ENCODE results near the gene LMCD1. TPM values are rescaled to one million over a fixed set of nuclear protein-coding genes. Genes with fewer than 3 reads are reported as not detected.
A peak's percentile ranks its signal among the peaks of the same experiment; 100 is the strongest.

LMCD1 gene
- total RNA-seq, 1 experiment from 2014 or later: 46.0 TPM

DNA sequence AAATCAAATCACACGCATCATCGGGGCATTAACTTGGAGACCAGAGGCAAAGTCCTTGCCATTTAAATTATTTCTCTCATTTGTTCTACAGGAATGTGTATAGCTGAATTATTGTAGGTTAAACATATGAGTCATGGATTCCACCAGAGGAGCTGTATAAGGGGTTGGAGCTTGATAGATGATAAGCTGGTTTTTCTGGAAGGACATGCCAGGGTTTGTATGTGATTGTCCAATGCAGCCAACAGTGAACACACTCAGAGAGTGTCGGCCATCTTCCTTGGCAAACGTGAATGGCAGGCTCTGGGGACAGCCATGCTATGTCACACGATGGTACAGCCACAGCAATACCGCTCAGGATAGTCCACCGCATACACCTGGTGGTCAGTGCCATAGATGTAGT lies 117.9 kb downstream of the LMCD1 start:
- TF ChIP-seq, protein P1, sequence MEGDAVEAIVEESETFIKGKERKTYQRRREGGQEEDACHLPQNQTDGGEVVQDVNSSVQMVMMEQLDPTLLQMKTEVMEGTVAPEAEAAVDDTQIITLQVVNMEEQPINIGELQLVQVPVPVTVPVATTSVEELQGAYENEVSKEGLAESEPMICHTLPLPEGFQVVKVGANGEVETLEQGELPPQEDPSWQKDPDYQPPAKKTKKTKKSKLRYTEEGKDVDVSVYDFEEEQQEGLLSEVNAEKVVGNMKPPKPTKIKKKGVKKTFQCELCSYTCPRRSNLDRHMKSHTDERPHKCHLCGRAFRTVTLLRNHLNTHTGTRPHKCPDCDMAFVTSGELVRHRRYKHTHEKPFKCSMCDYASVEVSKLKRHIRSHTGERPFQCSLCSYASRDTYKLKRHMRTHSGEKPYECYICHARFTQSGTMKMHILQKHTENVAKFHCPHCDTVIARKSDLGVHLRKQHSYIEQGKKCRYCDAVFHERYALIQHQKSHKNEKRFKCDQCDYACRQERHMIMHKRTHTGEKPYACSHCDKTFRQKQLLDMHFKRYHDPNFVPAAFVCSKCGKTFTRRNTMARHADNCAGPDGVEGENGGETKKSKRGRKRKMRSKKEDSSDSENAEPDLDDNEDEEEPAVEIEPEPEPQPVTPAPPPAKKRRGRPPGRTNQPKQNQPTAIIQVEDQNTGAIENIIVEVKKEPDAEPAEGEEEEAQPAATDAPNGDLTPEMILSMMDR (IDR thresholded peaks at IDR 0.05; ENCODE audit: unreplicated experiment): no peak
- CTCF ChIA-PET: interaction anchor here (1.4 kb wide), 1 partner anchor 175 kb away, joined by 4 read pairs; no protein-coding TSS in a partner anchor
- H3K4me1 Mint-ChIP-seq (ENCODE audit: low read depth, unreplicated experiment): peaks cover 25% of the 10 kb centered on the region
- no peak overlapping the region for H3K4me3 Mint-ChIP-seq (ENCODE audit: low read depth, unreplicated experiment)
- no TSS peak for BruUV-seq (replicated peaks)
- H3K27me3 Mint-ChIP-seq (ENCODE audit: unreplicated experiment): no peaks in the 10 kb centered on the region
- peak overlapping the region; percentile 75 for H3K27ac Mint-ChIP-seq (ENCODE audit: unreplicated experiment)
- intact Hi-C loops (cut with micrococcal nuclease; ENCODE audit: unreplicated experiment): no loop called here
- peaks cover 8% of the 10 kb centered on the region for H3K36me3 Mint-ChIP-seq (ENCODE audit: insufficient read depth, unreplicated experiment)
- peak; percentile 48 for DNase-seq
- H3K9me3 Mint-ChIP-seq (ENCODE audit: low read depth, unreplicated experiment): no peaks in the 10 kb centered on the region

GRCh38 chr3:8621141-8621540 lies 119.5 kb downstream of the LMCD1 start:
- no peak overlapping the region for H3K27ac Mint-ChIP-seq (ENCODE audit: unreplicated experiment)
- BruUV-seq (replicated peaks): no TSS peak

DNA sequence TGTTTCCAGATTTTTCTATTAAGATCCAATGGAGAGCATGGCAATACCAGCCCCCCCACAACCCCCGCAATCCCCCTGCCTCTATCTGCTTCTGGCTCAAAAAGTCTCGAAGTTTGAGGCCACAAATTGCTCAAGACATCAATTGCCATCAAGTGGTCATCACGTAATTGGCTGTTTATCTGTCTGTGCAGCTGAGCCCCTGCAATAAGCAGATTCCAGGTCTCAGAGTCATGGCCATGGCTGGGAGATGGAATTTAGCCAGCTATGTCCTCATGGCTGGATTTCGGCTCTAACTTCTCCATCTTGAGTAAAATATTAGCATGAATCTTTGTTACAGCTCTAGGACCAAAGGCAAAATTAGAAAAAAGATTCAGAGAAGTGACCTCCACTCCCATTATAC lies 120.2 kb downstream of the LMCD1 start:
- no peak for DNase-seq

More at GRCh38 chr3:8621141-8621540, 119.5 kb downstream of the LMCD1 start:
- no peaks in the 10 kb centered on the region for H3K9me3 Mint-ChIP-seq (ENCODE audit: low read depth, unreplicated experiment)
- DNase-seq: no peak
- peaks cover 25% of the 10 kb centered on the region for H3K4me1 Mint-ChIP-seq (ENCODE audit: low read depth, unreplicated experiment)
- intact Hi-C loops (cut with micrococcal nuclease; ENCODE audit: unreplicated experiment): loop anchor here (5.0 kb wide), 1 partner anchor 119 kb away; the partner anchor contains the start of gene LMCD1
- H3K27me3 Mint-ChIP-seq (ENCODE audit: unreplicated experiment): no peaks in the 10 kb centered on the region
- H3K36me3 Mint-ChIP-seq (ENCODE audit: insufficient read depth, unreplicated experiment): peaks cover 8% of the 10 kb centered on the region
- CTCF ChIA-PET: no interaction called here
- H3K4me3 Mint-ChIP-seq (ENCODE audit: low read depth, unreplicated experiment): no peak overlapping the region
- TF ChIP-seq, protein P1 (IDR thresholded peaks at IDR 0.05; ENCODE audit: unreplicated experiment): no peak

GRCh38 chr3:8622873-8623691 lies 121.5 kb downstream of the LMCD1 start:
- no peak overlapping the region for H3K27ac Mint-ChIP-seq (ENCODE audit: unreplicated experiment)
- BruUV-seq (replicated peaks): no TSS peak
- peaks cover 11% of the 10 kb centered on the region for H3K36me3 Mint-ChIP-seq (ENCODE audit: insufficient read depth, unreplicated experiment)
- intact Hi-C loops (cut with micrococcal nuclease; ENCODE audit: unreplicated experiment): loop anchor here (1.0 to 5.0 kb wide), 3 partner anchors 121 to 298 kb away; partner anchors contain the start of gene LMCD1
- H3K27me3 Mint-ChIP-seq (ENCODE audit: unreplicated experiment): no peaks in the 10 kb centered on the region
- TF ChIP-seq, protein P1 (IDR thresholded peaks at IDR 0.05; ENCODE audit: unreplicated experiment): peak; percentile 85
- DNase-seq: peak; percentile 77
- CTCF ChIA-PET: interaction anchor here (1.4 kb wide), 1 partner anchor 181 kb away, joined by 5 read pairs; no protein-coding TSS in a partner anchor
- no peak overlapping the region for H3K4me3 Mint-ChIP-seq (ENCODE audit: low read depth, unreplicated experiment)
- H3K9me3 Mint-ChIP-seq (ENCODE audit: low read depth, unreplicated experiment): no peaks in the 10 kb centered on the region
- H3K4me1 Mint-ChIP-seq (ENCODE audit: low read depth, unreplicated experiment): peaks cover 25% of the 10 kb centered on the region

More for the DNA sequence above, 120.2 kb downstream of the LMCD1 start:
- H3K27ac Mint-ChIP-seq (ENCODE audit: unreplicated experiment): no peak overlapping the region
- H3K27me3 Mint-ChIP-seq (ENCODE audit: unreplicated experiment): no peaks in the 10 kb centered on the region
- TF ChIP-seq, protein P1 (IDR thresholded peaks at IDR 0.05; ENCODE audit: unreplicated experiment): no peak
- intact Hi-C loops (cut with micrococcal nuclease; ENCODE audit: unreplicated experiment): loop anchor here (2.0 to 5.0 kb wide), 2 partner anchors 120 to 297 kb away; partner anchors contain the start of gene LMCD1
- H3K36me3 Mint-ChIP-seq (ENCODE audit: insufficient read depth, unreplicated experiment): peaks cover 8% of the 10 kb centered on the region
- peaks cover 25% of the 10 kb centered on the region for H3K4me1 Mint-ChIP-seq (ENCODE audit: low read depth, unreplicated experiment)
- H3K4me3 Mint-ChIP-seq (ENCODE audit: low read depth, unreplicated experiment): no peak overlapping the region
- BruUV-seq (replicated peaks): no TSS peak
- H3K9me3 Mint-ChIP-seq (ENCODE audit: low read depth, unreplicated experiment): no peaks in the 10 kb centered on the region
- CTCF ChIA-PET: interaction anchor here (1.4 kb wide), 1 partner anchor 180 kb away, joined by 5 read pairs; no protein-coding TSS in a partner anchor
